Vagina (tissue), 2 donors: ENCODE results near the gene TBC1D8. TPM values are rescaled to one million over a fixed set of nuclear protein-coding genes. Genes with fewer than 3 reads are reported as not detected.

Source experiments
- DNase-seq, 2 donors: peaks; one replicate each; pipeline ENCODE4 v3.0.0-alpha.2; 2017; ENCODE audit errors: extremely low spot score in 2 of 2
- H3K27ac ChIP-seq: fragments of 200-600 bp; sonication (generic); one replicate; pipeline ENCODE4 v1.5.1; 2019
- H3K27me3 ChIP-seq: fragments of 200-600 bp; sonication (generic); one replicate; pipeline ENCODE4 v1.5.1; 2019
- H3K36me3 ChIP-seq, 2 donors: fragments of 200-600 bp; sonication (generic); one replicate each; pipeline ENCODE4 v1.5.1; 2017 to 2019
- H3K4me1 ChIP-seq: fragments of 200-600 bp; sonication (generic); one replicate; pipeline ENCODE4 v1.5.1; 2019
- H3K4me3 ChIP-seq, 2 donors: fragments of 200-600 bp; sonication (generic); 1 replicate in 1 of 2; 2 replicates in 1 of 2; pipeline ENCODE4 v1.5.1; 2016 to 2019
- H3K9me3 ChIP-seq: fragments of 200-600 bp; sonication (generic); one replicate; pipeline ENCODE4 v1.5.1; 2019
- POLR2A ChIP-seq, 2 donors: fragments of 450-650 bp; IDR thresholded peaks; one replicate each; pipeline ENCODE4 v1.6.1; 2017; ENCODE audit warnings: antibody characterized with exemption in 2 of 2, mild to moderate bottlenecking in 2 of 2, moderate library complexity in 2 of 2
- POLR2AphosphoS5 ChIP-seq, 2 donors: sonication (generic); formaldehyde crosslinking; IDR thresholded peaks; one replicate each; pipeline ENCODE4 v1.9.0; 2017; ENCODE audit warnings: antibody characterized with exemption in 2 of 2, mild to moderate bottlenecking in 2 of 2, low read depth in 1 of 2; ENCODE audit not compliant: insufficient read depth in 1 of 2
- intact Hi-C: fragments of 100-400 bp; cut with DNase I; formaldehyde crosslinking; loops from one replicate; pipeline ENCODE4 v1.15.1; 2023
- total RNA-seq: library from RNA; depleted of rRNA; stranded (reverse); fragments of >200 nt; gene quantifications from one replicate; pipeline ENCODE4 v1.2.3, GENCODE V29; 2016
- TF ChIP-seq, protein P1 (sequence below), 3 experiments: fragments of 450-650 bp in 2 of 3; fragments of 200-600 bp in 1 of 3; sonication (generic) in 1 of 3; IDR thresholded peaks; one replicate each; pipeline ENCODE4 v1.5.1; 2017 to 2019; ENCODE audit warnings: antibody characterized with exemption in 3 of 3, mild to moderate bottlenecking in 2 of 3, moderate library complexity in 2 of 3

The TBC1D8 gene
- total RNA-seq, 1 donor from 2014 or later, result 72.2 TPM

DNA sequence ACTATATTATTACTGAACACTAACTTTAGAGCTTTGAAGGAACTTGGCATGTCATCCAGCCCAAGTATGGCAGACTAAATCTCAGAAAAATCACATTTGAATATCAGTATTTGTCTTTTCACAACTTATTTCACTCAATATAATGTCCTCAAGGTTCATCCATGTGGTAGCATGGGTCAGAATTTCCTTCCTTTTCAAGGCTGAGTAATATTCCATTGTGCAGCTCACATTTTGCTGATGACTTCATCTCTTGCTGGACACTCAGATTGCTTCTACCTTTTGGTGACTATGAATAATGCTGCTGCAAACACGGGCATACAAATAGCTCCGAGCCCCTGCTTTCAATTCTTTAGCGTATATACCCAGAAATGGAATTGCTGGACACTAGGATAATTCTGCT is 102.4 kb downstream of the TBC1D8 start:
- intact Hi-C loops, result no loop called here

GRCh38 chr2:101047774-101048173 is 103.4 kb downstream of the TBC1D8 start:
- H3K27ac ChIP-seq, result no peak overlapping the region
- intact Hi-C loops, result no loop called here
- TF ChIP-seq POLR2A (IDR thresholded peaks at IDR 0.05) (no peak), POLR2AphosphoS5 (IDR thresholded peaks at IDR 0.05; ENCODE audit: insufficient read depth in 1 of 2, low read depth in 1 of 2) (no peak)
- TF ChIP-seq, protein P1, sequence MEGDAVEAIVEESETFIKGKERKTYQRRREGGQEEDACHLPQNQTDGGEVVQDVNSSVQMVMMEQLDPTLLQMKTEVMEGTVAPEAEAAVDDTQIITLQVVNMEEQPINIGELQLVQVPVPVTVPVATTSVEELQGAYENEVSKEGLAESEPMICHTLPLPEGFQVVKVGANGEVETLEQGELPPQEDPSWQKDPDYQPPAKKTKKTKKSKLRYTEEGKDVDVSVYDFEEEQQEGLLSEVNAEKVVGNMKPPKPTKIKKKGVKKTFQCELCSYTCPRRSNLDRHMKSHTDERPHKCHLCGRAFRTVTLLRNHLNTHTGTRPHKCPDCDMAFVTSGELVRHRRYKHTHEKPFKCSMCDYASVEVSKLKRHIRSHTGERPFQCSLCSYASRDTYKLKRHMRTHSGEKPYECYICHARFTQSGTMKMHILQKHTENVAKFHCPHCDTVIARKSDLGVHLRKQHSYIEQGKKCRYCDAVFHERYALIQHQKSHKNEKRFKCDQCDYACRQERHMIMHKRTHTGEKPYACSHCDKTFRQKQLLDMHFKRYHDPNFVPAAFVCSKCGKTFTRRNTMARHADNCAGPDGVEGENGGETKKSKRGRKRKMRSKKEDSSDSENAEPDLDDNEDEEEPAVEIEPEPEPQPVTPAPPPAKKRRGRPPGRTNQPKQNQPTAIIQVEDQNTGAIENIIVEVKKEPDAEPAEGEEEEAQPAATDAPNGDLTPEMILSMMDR (IDR thresholded peaks at IDR 0.05), result no peak
- H3K27me3 ChIP-seq, result no peaks in the 10 kb centered on the region
- H3K4me3 ChIP-seq, result no peak overlapping the region
- DNase-seq, result no peak
- peaks cover 0 to 10% of the 10 kb centered on the region in 2 donors for H3K36me3 ChIP-seq
- no peaks in the 10 kb centered on the region for H3K9me3 ChIP-seq
- H3K4me1 ChIP-seq, result peaks cover 12% of the 10 kb centered on the region

More for the DNA sequence above, 102.4 kb downstream of the TBC1D8 start:
- Histone ChIP-seq H3K4me1 (peaks cover 12% of the 10 kb centered on the region), H3K4me3 (no peak overlapping the region), H3K36me3 (peaks cover 0 to 13% of the 10 kb centered on the region in 2 donors), H3K27ac (no peak overlapping the region), H3K27me3 (no peaks in the 10 kb centered on the region), H3K9me3 (no peaks in the 10 kb centered on the region)
- TF ChIP-seq POLR2AphosphoS5 (IDR thresholded peaks at IDR 0.05; ENCODE audit: insufficient read depth in 1 of 2, low read depth in 1 of 2), result no peak
- no peak for TF ChIP-seq POLR2A (IDR thresholded peaks at IDR 0.05)
- TF ChIP-seq, protein P1 (IDR thresholded peaks at IDR 0.05), result no peak
- DNase-seq, result no peak

GRCh38 chr2:101047075-101047766 is 104.0 kb downstream of the TBC1D8 start:
- TF ChIP-seq POLR2AphosphoS5 (IDR thresholded peaks at IDR 0.05; ENCODE audit: insufficient read depth in 1 of 2, low read depth in 1 of 2), result no peak
- no peak for TF ChIP-seq POLR2A (IDR thresholded peaks at IDR 0.05)
- TF ChIP-seq, protein P1 (IDR thresholded peaks at IDR 0.05), result no peak
- intact Hi-C loops, result no loop called here
- no peak for DNase-seq
- Histone ChIP-seq H3K27ac (no peak overlapping the region), H3K4me1 (peaks cover 12% of the 10 kb centered on the region), H3K36me3 (peaks cover 0 to 10% of the 10 kb centered on the region in 2 donors), H3K27me3 (no peaks in the 10 kb centered on the region), H3K4me3 (no peak overlapping the region), H3K9me3 (no peaks in the 10 kb centered on the region)

DNA sequence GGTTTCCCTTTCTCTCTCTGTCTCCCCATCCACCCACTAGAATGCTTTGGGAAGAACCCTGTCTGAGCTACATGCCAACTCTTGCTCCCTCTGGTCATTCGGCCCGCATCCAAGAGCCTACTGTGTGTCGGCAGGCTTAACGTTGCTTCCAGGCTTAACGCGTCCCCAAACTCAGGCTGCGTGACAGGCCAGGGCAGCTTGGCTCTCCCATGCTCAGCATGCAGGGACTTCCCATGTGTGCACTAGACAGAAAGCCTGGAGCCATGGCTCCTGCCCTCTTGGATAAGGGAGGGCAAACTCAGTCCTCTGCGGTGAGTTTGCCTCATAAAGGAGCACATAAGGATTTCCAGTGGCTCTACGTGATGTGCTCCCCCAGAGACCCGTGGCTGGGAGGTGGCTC is 105.9 kb downstream of the TBC1D8 start:
- no peaks in the 10 kb centered on the region for H3K27me3 ChIP-seq
- no peaks in the 10 kb centered on the region for H3K9me3 ChIP-seq
- TF ChIP-seq POLR2A (IDR thresholded peaks at IDR 0.05), result no peak
- TF ChIP-seq, protein P1 (IDR thresholded peaks at IDR 0.05), result no peak
- no peak for TF ChIP-seq POLR2AphosphoS5 (IDR thresholded peaks at IDR 0.05; ENCODE audit: insufficient read depth in 1 of 2, low read depth in 1 of 2)
- intact Hi-C loops, result no loop called here
- peaks cover 0 to 9% of the 10 kb centered on the region in 2 donors for H3K36me3 ChIP-seq
- H3K27ac ChIP-seq, result no peak overlapping the region
- peaks cover 12% of the 10 kb centered on the region for H3K4me1 ChIP-seq
- no peak for DNase-seq
- no peak overlapping the region for H3K4me3 ChIP-seq

GRCh38 chr2:101041413-101041812 is 109.8 kb downstream of the TBC1D8 start:
- TF ChIP-seq POLR2A (IDR thresholded peaks at IDR 0.05), result no peak
- TF ChIP-seq, protein P1 (IDR thresholded peaks at IDR 0.05), result no peak
- no peak for TF ChIP-seq POLR2AphosphoS5 (IDR thresholded peaks at IDR 0.05; ENCODE audit: insufficient read depth in 1 of 2, low read depth in 1 of 2)
- H3K36me3 ChIP-seq, result peaks cover 0 to 23% of the 10 kb centered on the region in 2 donors
- no peak overlapping the region for H3K27ac ChIP-seq
- no peak overlapping the region for H3K4me3 ChIP-seq
- intact Hi-C loops, result no loop called here
- no peaks in the 10 kb centered on the region for H3K4me1 ChIP-seq
- H3K27me3 ChIP-seq, result no peaks in the 10 kb centered on the region
- no peaks in the 10 kb centered on the region for H3K9me3 ChIP-seq
- no peak for DNase-seq
